ENCODE data around the gene SYNE2. TPM values are rescaled to one million over a fixed set of nuclear protein-coding genes. Genes with fewer than 3 reads are reported as not detected.

The SYNE2 gene
- total RNA-seq, 1 experiment from 2014 or later = 71.1 TPM

GRCh38 chr14:63962906-63963305 lies 110.1 kb downstream of the SYNE2 start (continued):
- TF ChIP-seq GTF2I (CRISPR knock-in tag; conservative IDR thresholded peaks at IDR 0.05) (no peak), FOXJ3 (CRISPR knock-in tag; IDR thresholded peaks at IDR 0.05; ENCODE audit: borderline replicate concordance) (no peak)

- H3K27me3 Mint-ChIP-seq (ENCODE audit: low read depth) = no peaks in the 10 kb centered on the region
- peaks cover 3% of the 10 kb centered on the region; the same call in 1 of the 2 replicates for H3K36me3 Mint-ChIP-seq
- H3K4me3 Mint-ChIP-seq = peak overlapping the region; percentile 45
- no peaks in the 10 kb centered on the region for H3K9me3 Mint-ChIP-seq
- no peak for TF ChIP-seq ZSCAN18 (CRISPR knock-in tag; IDR thresholded peaks at IDR 0.05)
- TF ChIP-seq JAZF1 (CRISPR knock-in tag; IDR thresholded peaks at IDR 0.05) = no peak
- no peak for TF ChIP-seq MYBL2 (CRISPR knock-in tag; IDR thresholded peaks at IDR 0.05)
- no peak for TF ChIP-seq HMGA2 (CRISPR knock-in tag; IDR thresholded peaks at IDR 0.05)
- no peak for TF ChIP-seq FOXP1 (CRISPR knock-in tag; IDR thresholded peaks at IDR 0.05; ENCODE audit: borderline replicate concordance)
- no peak for TF ChIP-seq ZNF121 (CRISPR knock-in tag; IDR thresholded peaks at IDR 0.05)
- no peak for TF ChIP-seq STAT6 (CRISPR knock-in tag; conservative IDR thresholded peaks at IDR 0.05; ENCODE audit: low read depth)
- TF ChIP-seq ATF2 (CRISPR knock-in tag; IDR thresholded peaks at IDR 0.05; ENCODE audit: borderline replicate concordance, low read depth) = no peak
- no peak for TF ChIP-seq KAT7 (CRISPR knock-in tag; IDR thresholded peaks at IDR 0.05; ENCODE audit: borderline replicate concordance)
- TF ChIP-seq ZNF281 (CRISPR knock-in tag; IDR thresholded peaks at IDR 0.05) = no peak
- TF ChIP-seq AR (CRISPR knock-in tag; IDR thresholded peaks at IDR 0.05) = no peak
- TF ChIP-seq GRHL2 (CRISPR knock-in tag; IDR thresholded peaks at IDR 0.05; ENCODE audit: insufficient replicate concordance, severe bottlenecking) = no peak
- no peak for TF ChIP-seq FOXK1 (CRISPR knock-in tag; IDR thresholded peaks at IDR 0.05)
- no peak for TF ChIP-seq NR3C1 (CRISPR knock-in tag; conservative IDR thresholded peaks at IDR 0.05; ENCODE audit: low read depth)
- no peak for TF ChIP-seq MAX (CRISPR knock-in tag; IDR thresholded peaks at IDR 0.05)
- TF ChIP-seq ZNF425 (CRISPR knock-in tag; conservative IDR thresholded peaks at IDR 0.05) = no peak
- TF ChIP-seq ELF4 (CRISPR knock-in tag; IDR thresholded peaks at IDR 0.05; ENCODE audit: low read depth) = no peak
- no peak for TF ChIP-seq ESRRA (CRISPR knock-in tag; IDR thresholded peaks at IDR 0.05; ENCODE audit: borderline replicate concordance)
- DNase-seq (ENCODE audit: low spot score) (no peak), ATAC-seq (no peak)
- peak overlapping the region; percentile 94 for H3K27ac Mint-ChIP-seq
- peaks cover 32% of the 10 kb centered on the region for H3K4me1 Mint-ChIP-seq
- POLR2A ChIA-PET = no interaction called here
- CTCF ChIA-PET = no interaction called here
Measured at GRCh38 chr14:63963439-63963838, 110.6 kb downstream of the SYNE2 start.
